ENCODE data around the gene MYLK. TPM values are rescaled to one million over a fixed set of nuclear protein-coding genes. Genes with fewer than 3 reads are reported as not detected.

MYLK gene
- total and polyA plus RNA-seq, 4 donors = 17.1 to 158 (median 41.9) TPM

GRCh38 chr3:123637841-123638240 lies 246.3 kb downstream of the MYLK start:
- Histone ChIP-seq H3K9me3 (ENCODE audit: control insufficient read depth in 4 of 4, low read length in 3 of 4) (no peaks in the 10 kb centered on the region), H3K9ac (ENCODE audit: low read depth in 1 of 2, low read length in 2 of 2) (no peak overlapping the region), H3K27ac (ENCODE audit: low read depth in 1 of 2, low read length in 2 of 2) (no peak overlapping the region), H3K4me3 (ENCODE audit: low read depth in 1 of 3, low read length in 3 of 3) (no peak overlapping the region), H3K27me3 (ENCODE audit: control insufficient read depth in 4 of 4, insufficient read depth in 4 of 4, low read length in 3 of 4) (no peaks in the 10 kb centered on the region), H3K4me1 (ENCODE audit: control insufficient read depth in 4 of 4, insufficient read depth in 4 of 4, low read length in 3 of 4) (peaks cover 2 to 21% (median 14%) of the 10 kb centered on the region in 4 donors), H3K36me3 (ENCODE audit: control insufficient read depth in 4 of 4, insufficient read depth in 3 of 4, low read depth in 1 of 4, low read length in 3 of 4) (peaks cover 6 to 42% (median 33%) of the 10 kb centered on the region in 4 donors)
- no peak for DNase-seq (ENCODE audit: low spot score)
- 98% methylated on average over 5 of the region's 5 CpGs for WGBS
- TF ChIP-seq ATF3 (IDR thresholded peaks at IDR 0.05) = no peak
- TF ChIP-seq HNF4A (conservative IDR thresholded peaks at IDR 0.05) = no peak
- TF ChIP-seq GABPA (IDR thresholded peaks at IDR 0.05 in 1 of 2, conservative IDR thresholded peaks at IDR 0.05 in 1 of 2) = no peak
- no peak for TF ChIP-seq JUND (IDR thresholded peaks at IDR 0.05)
- TF ChIP-seq NR2F2 (IDR thresholded peaks at IDR 0.05) = no peak
- no peak for TF ChIP-seq RAD21 (IDR thresholded peaks at IDR 0.05)
- no peak for TF ChIP-seq FOXA1 (IDR thresholded peaks at IDR 0.05)
- TF ChIP-seq YY1 (IDR thresholded peaks at IDR 0.05) = no peak
- TF ChIP-seq REST (IDR thresholded peaks at IDR 0.05) = no peak
- no peak for TF ChIP-seq CTCF (IDR thresholded peaks at IDR 0.05; ENCODE audit: low read depth, low read length, missing input control)
- TF ChIP-seq EGR1 (IDR thresholded peaks at IDR 0.05; ENCODE audit: low read depth in 2 of 2) = no peak
- TF ChIP-seq ZBTB33 (IDR thresholded peaks at IDR 0.05) = no peak
- no peak for TF ChIP-seq TAF1 (conservative IDR thresholded peaks at IDR 0.05)

GRCh38 chr3:123637131-123637530 lies 247.0 kb downstream of the MYLK start:
- Histone ChIP-seq H3K4me3 (ENCODE audit: low read depth in 1 of 3, low read length in 3 of 3) (no peak overlapping the region), H3K36me3 (ENCODE audit: control insufficient read depth in 4 of 4, insufficient read depth in 3 of 4, low read depth in 1 of 4, low read length in 3 of 4) (peaks cover 6 to 42% (median 33%) of the 10 kb centered on the region in 4 donors), H3K4me1 (ENCODE audit: control insufficient read depth in 4 of 4, insufficient read depth in 4 of 4, low read length in 3 of 4) (peaks cover 2 to 25% (median 17%) of the 10 kb centered on the region in 4 donors), H3K9me3 (ENCODE audit: control insufficient read depth in 4 of 4, low read length in 3 of 4) (no peaks in the 10 kb centered on the region), H3K27ac (ENCODE audit: low read depth in 1 of 2, low read length in 2 of 2) (no peak overlapping the region), H3K9ac (ENCODE audit: low read depth in 1 of 2, low read length in 2 of 2) (no peak overlapping the region), H3K27me3 (ENCODE audit: control insufficient read depth in 4 of 4, insufficient read depth in 4 of 4, low read length in 3 of 4) (no peaks in the 10 kb centered on the region)
- WGBS = 95% methylated on average over 7 of the region's 7 CpGs
- DNase-seq (ENCODE audit: low spot score) = no peak
- TF ChIP-seq RAD21 (IDR thresholded peaks at IDR 0.05) (no peak), HNF4A (conservative IDR thresholded peaks at IDR 0.05) (no peak), RXRA (IDR thresholded peaks at IDR 0.05) (no peak), YY1 (IDR thresholded peaks at IDR 0.05) (no peak), HNF4G (IDR thresholded peaks at IDR 0.05) (no peak), ZBTB33 (IDR thresholded peaks at IDR 0.05) (no peak), FOXA2 (IDR thresholded peaks at IDR 0.05) (no peak), ATF3 (IDR thresholded peaks at IDR 0.05) (no peak), NR2F2 (IDR thresholded peaks at IDR 0.05) (no peak), MAX (IDR thresholded peaks at IDR 0.05) (no peak), EGR1 (IDR thresholded peaks at IDR 0.05; ENCODE audit: low read depth in 2 of 2) (no peak), FOXA1 (IDR thresholded peaks at IDR 0.05) (no peak), SP1 (IDR thresholded peaks at IDR 0.05) (no peak), REST (IDR thresholded peaks at IDR 0.05) (no peak), JUND (IDR thresholded peaks at IDR 0.05) (no peak)

Measured in liver (tissue), 9 donors.